ENCODE data around the gene KRTAP10-3.
"Not testable (repeated sequence)": the region's sequence is repeated elsewhere in the genome, so short reads cannot be mapped to it uniquely, and the experiment has no call there.

Gene KRTAP10-3

GRCh38 chr21:44558695-44559094 lies at the start of gene KRTAP10-3:
Gene KRTAP10-3 (minus strand): TSS chr21:44558795. CDS start chr21:44558715, 80 bp downstream.
- DNase-seq (ENCODE audit: extremely low spot score, insufficient read length, low read depth): no peak
- FAIRE-seq: no peak

GRCh38 chr21:44606495-44606894 lies 47.9 kb upstream of the KRTAP10-3 start:
- DNase-seq (ENCODE audit: extremely low spot score, insufficient read length, low read depth) (no peak), FAIRE-seq (no peak)

GRCh38 chr21:44603911-44604310 lies 45.3 kb upstream of the KRTAP10-3 start:
- DNase-seq (ENCODE audit: extremely low spot score, insufficient read length, low read depth): no peak
- FAIRE-seq: no peak

GRCh38 chr21:44603109-44603875 lies 44.7 kb upstream of the KRTAP10-3 start:
- FAIRE-seq (no peak), DNase-seq (ENCODE audit: extremely low spot score, insufficient read length, low read depth) (no peak)

GRCh38 chr21:44602463-44602850 lies 43.9 kb upstream of the KRTAP10-3 start:
- DNase-seq (ENCODE audit: extremely low spot score, insufficient read length, low read depth) (no peak), FAIRE-seq (no peak)

- FAIRE-seq: no peak
- no peak for DNase-seq (ENCODE audit: extremely low spot score, insufficient read length, low read depth)
These were observed 43.2 kb upstream of the KRTAP10-3 start for GRCh38 chr21:44601596-44602462.

GRCh38 chr21:44601091-44601490 lies 42.5 kb upstream of the KRTAP10-3 start:
- DNase-seq (ENCODE audit: extremely low spot score, insufficient read length, low read depth): not testable (repeated sequence)

GRCh38 chr21:44600118-44600978 lies 41.8 kb upstream of the KRTAP10-3 start, which contains the start of gene KRTAP10-7:
Gene KRTAP10-7 (plus strand): TSS chr21:44600597. CDS start chr21:44600622, 25 bp downstream.
- not testable (repeated sequence) for FAIRE-seq; DNase-seq (ENCODE audit: extremely low spot score, insufficient read length, low read depth)

More at GRCh38 chr21:44601091-44601490, 42.5 kb upstream of the KRTAP10-3 start:
- FAIRE-seq: not testable (repeated sequence)

- no peak for FAIRE-seq
These were observed 40.9 kb upstream of the KRTAP10-3 start for GRCh38 chr21:44599264-44600029.

GRCh38 chr21:44598061-44598460 lies 39.5 kb upstream of the KRTAP10-3 start:
- DNase-seq (ENCODE audit: extremely low spot score, insufficient read length, low read depth) (no peak), FAIRE-seq (no peak)

More at GRCh38 chr21:44599264-44600029, 40.9 kb upstream of the KRTAP10-3 start:
- DNase-seq (ENCODE audit: extremely low spot score, insufficient read length, low read depth): no peak

- no peak for DNase-seq (ENCODE audit: extremely low spot score, insufficient read length, low read depth)
- FAIRE-seq: no peak
These were observed 37.6 kb upstream of the KRTAP10-3 start for GRCh38 chr21:44596068-44596725.

- FAIRE-seq: no peak
- DNase-seq (ENCODE audit: extremely low spot score, insufficient read length, low read depth): no peak
These were observed 36.9 kb upstream of the KRTAP10-3 start for GRCh38 chr21:44595524-44595923.

- no peak for FAIRE-seq
- DNase-seq (ENCODE audit: extremely low spot score, insufficient read length, low read depth): no peak
These were observed 35.9 kb upstream of the KRTAP10-3 start for GRCh38 chr21:44594406-44594916.

GRCh38 chr21:44593598-44594405 lies 35.2 kb upstream of the KRTAP10-3 start:
- FAIRE-seq: no peak
- no peak for DNase-seq (ENCODE audit: extremely low spot score, insufficient read length, low read depth)

GRCh38 chr21:44592446-44593311 lies 34.1 kb upstream of the KRTAP10-3 start, which contains the start of gene KRTAP10-6:
Gene KRTAP10-6 (minus strand): TSS chr21:44592505. CDS start chr21:44592484, 21 bp downstream.
- no peak for DNase-seq (ENCODE audit: extremely low spot score, insufficient read length, low read depth)
- no peak for FAIRE-seq

GRCh38 chr21:44591801-44592130 lies 33.2 kb upstream of the KRTAP10-3 start:
- not testable (repeated sequence) for FAIRE-seq; DNase-seq (ENCODE audit: extremely low spot score, insufficient read length, low read depth)

All from GM18507 (cell line).